Activated T-cell treated with anti-CD3 and anti-CD28 coated beads, Interleukin-2, amount 50 U/mL, for 4 hours (primary cell): ENCODE results near the gene CUTC. TPM values are rescaled to one million over a fixed set of nuclear protein-coding genes. Genes with fewer than 3 reads are reported as not detected.
"Not testable (repeated sequence)": the region's sequence is repeated elsewhere in the genome, so short reads cannot be mapped to it uniquely, and the experiment has no call there.

Experiments
- ATAC-seq, 2 donors: fragments of 200-7000 bp; cut with Tn5 transposase; one replicate each; pipeline ENCODE4 v1.10.0; 2021
- DNase-seq: peaks from one replicate; pipeline ENCODE4 v3.0.0-alpha.2; 2020
- H3K27me3 Mint-ChIP-seq: one replicate; pipeline ENCODE4 v1.8.0; 2021; ENCODE audit warnings: low read depth, mixed read lengths
- H3K36me3 Mint-ChIP-seq: one replicate; pipeline ENCODE4 v1.8.0; 2022; ENCODE audit warnings: mixed read lengths; ENCODE audit not compliant: insufficient read depth
- H3K4me1 Mint-ChIP-seq: one replicate; pipeline ENCODE4 v1.8.0; 2021; ENCODE audit warnings: low read depth, mixed read lengths
- H3K4me3 Mint-ChIP-seq: one replicate; pipeline ENCODE4 v1.8.0; 2021; ENCODE audit warnings: mild to moderate bottlenecking, moderate library complexity, mixed read lengths
- H3K9me3 Mint-ChIP-seq: one replicate; pipeline ENCODE4 v1.8.0; 2021; ENCODE audit warnings: mixed read lengths
- total RNA-seq, 3 donors: library from RNA; stranded (reverse); gene quantifications; one replicate each; pipeline ENCODE4 v1.2.1, GENCODE V29; 2021

Gene CUTC
- total RNA-seq, 3 donors from 2014 or later: 19.8 to 30.4 (median 28.7) TPM

- H3K4me1 Mint-ChIP-seq: peaks cover 24% of the 10 kb centered on the region
- no peak overlapping the region for H3K4me3 Mint-ChIP-seq
- no peak for DNase-seq
- H3K36me3 Mint-ChIP-seq: peaks cover 20% of the 10 kb centered on the region
- no peaks in the 10 kb centered on the region for H3K9me3 Mint-ChIP-seq
- H3K27me3 Mint-ChIP-seq: no peaks in the 10 kb centered on the region
- ATAC-seq: no peak
These were observed 2.0 kb upstream of the CUTC start for GRCh38 chr10:99730026-99730425.

DNA sequence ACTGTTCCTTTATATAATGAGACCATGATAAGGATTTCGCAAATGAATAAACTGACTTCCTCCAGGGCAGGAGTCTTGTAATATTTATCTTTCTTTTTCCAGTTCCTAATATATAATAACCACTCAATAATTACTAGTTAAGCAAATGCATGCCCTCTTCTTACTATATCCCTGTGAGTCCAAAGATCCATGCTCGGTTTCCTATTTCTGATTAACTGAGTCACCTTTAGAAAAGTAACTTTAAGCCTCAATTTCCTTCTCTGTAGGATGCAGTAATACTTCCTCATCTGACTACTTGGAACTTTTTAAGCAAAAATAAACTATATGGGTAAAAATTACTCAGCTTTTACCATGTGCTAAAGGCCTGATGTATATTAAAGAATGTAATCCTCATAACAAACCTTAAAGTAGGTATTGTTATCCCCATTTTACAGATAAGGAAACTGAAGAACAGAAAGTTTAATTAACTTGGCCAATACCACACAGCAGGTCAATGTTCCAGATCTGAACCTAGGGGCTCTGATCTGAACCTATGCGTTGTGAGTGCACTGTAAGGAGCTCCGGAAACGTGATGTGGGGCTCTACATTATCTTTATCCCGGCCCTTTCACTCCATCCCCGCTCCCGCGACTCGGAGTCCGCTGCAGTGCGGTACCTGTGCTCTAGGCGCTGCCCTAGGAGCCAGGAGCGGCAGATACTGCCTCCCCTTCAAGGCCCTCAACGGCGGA is 565 bp upstream of the CUTC start:
- peaks cover 33% of the 10 kb centered on the region for H3K4me1 Mint-ChIP-seq
- H3K27me3 Mint-ChIP-seq: no peaks in the 10 kb centered on the region
- ATAC-seq (no peak), DNase-seq (no peak)
- H3K9me3 Mint-ChIP-seq: no peaks in the 10 kb centered on the region
- H3K36me3 Mint-ChIP-seq: peaks cover 19% of the 10 kb centered on the region
- peak overlapping the region; percentile 100 for H3K4me3 Mint-ChIP-seq

- peaks cover 36% of the 10 kb centered on the region for H3K4me1 Mint-ChIP-seq
- no peak for DNase-seq
- H3K9me3 Mint-ChIP-seq: no peaks in the 10 kb centered on the region
- H3K36me3 Mint-ChIP-seq: peaks cover 28% of the 10 kb centered on the region
- H3K4me3 Mint-ChIP-seq: peak overlapping the region; percentile 79
- no peak for ATAC-seq
- no peaks in the 10 kb centered on the region for H3K27me3 Mint-ChIP-seq
These were observed 1.3 kb downstream of the CUTC start for GRCh38 chr10:99733366-99733765.

- Mint-ChIP-seq H3K4me1 (peaks cover 37% of the 10 kb centered on the region), H3K4me3 (peak overlapping the region; percentile 37), H3K36me3 (peaks cover 31% of the 10 kb centered on the region)
- ATAC-seq, DNase-seq, H3K9me3 Mint-ChIP-seq, H3K27me3 Mint-ChIP-seq: not testable (repeated sequence)
These were observed 2.1 kb downstream of the CUTC start for GRCh38 chr10:99734111-99734510.

DNA sequence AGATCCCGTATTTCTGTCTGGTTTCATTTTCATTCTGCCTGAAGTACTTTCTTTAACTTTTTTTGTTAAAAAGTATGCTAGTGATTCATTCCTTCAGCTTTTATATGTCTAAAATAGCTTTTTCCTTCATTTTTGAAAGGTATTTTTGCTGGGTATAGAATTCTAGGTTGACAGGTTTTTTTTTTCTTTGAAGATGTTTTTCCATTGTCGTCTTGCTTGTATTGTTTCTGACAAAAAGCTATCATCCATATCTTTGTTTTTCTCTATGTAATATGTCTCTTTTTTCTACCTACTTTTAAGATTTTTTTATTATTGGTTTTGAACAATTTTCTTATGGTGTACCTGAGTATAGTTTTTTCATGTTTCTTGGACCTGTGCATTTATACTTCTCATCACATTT is 8.2 kb downstream of the CUTC start:
- ATAC-seq (no peak), DNase-seq (no peak)
- H3K9me3 Mint-ChIP-seq: peaks cover 19% of the 10 kb centered on the region
- H3K27me3 Mint-ChIP-seq: no peaks in the 10 kb centered on the region
- peaks cover 31% of the 10 kb centered on the region for H3K4me1 Mint-ChIP-seq
- H3K4me3 Mint-ChIP-seq: no peak overlapping the region
- peaks cover 73% of the 10 kb centered on the region for H3K36me3 Mint-ChIP-seq

GRCh38 chr10:99740933-99741559 is 9.0 kb downstream of the CUTC start:
- Mint-ChIP-seq H3K4me1 (peaks cover 26% of the 10 kb centered on the region), H3K36me3 (peaks cover 74% of the 10 kb centered on the region), H3K4me3 (no peak overlapping the region), H3K9me3 (peaks cover 19% of the 10 kb centered on the region), H3K27me3 (no peaks in the 10 kb centered on the region)
- no peak for DNase-seq
- ATAC-seq: no peak

DNA sequence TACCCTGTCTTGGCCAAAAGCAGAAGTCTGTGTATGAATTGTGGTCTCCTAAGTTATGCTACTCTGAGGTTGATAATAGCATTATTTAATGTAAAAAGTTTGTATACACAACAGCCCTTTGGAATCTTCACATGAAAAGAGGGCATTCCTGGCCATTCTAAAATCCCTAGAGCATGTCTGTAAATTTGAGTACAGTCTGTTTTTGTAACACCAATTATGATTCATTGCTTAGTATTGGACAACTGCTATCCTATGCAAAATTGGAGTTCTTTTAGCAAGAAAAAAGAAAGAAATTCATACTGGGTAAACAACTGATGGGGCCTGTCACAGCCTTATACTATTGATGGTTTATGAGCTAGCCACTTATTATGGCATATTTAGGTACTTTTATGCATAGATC is 10.2 kb downstream of the CUTC start:
- DNase-seq: no peak
- peaks cover 19% of the 10 kb centered on the region for H3K9me3 Mint-ChIP-seq

DNA sequence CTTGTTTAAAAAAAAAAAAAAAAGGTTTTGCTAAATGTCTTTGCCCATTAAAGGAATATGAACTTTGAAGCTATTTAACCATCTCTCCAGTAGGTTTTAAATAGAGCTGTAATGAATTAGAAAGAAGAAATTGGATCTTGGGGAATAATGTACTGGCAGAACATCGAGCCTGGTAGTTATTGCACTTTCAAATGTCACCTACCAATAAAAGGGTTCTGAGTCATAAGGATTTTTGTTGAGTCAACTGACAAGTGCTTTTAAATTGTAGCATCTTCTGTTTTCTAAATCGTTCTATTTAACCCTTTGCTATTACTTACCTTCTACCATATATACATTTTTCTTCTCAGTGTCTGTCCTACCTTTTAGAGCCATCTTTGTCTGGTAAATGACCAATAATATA is 10.7 kb downstream of the CUTC start:
- Mint-ChIP-seq H3K4me1 (peaks cover 21% of the 10 kb centered on the region), H3K4me3 (no peak overlapping the region), H3K36me3 (peaks cover 63% of the 10 kb centered on the region), H3K9me3 (peaks cover 19% of the 10 kb centered on the region), H3K27me3 (no peaks in the 10 kb centered on the region)
- DNase-seq: no peak
- ATAC-seq: no peak

More for the DNA sequence above, 10.2 kb downstream of the CUTC start:
- H3K4me3 Mint-ChIP-seq: no peak overlapping the region
- H3K4me1 Mint-ChIP-seq: peaks cover 23% of the 10 kb centered on the region
- ATAC-seq: no peak
- H3K27me3 Mint-ChIP-seq: no peaks in the 10 kb centered on the region
- H3K36me3 Mint-ChIP-seq: peaks cover 67% of the 10 kb centered on the region

GRCh38 chr10:99743841-99744240 is 11.8 kb downstream of the CUTC start:
- Mint-ChIP-seq H3K4me1 (peaks cover 21% of the 10 kb centered on the region), H3K27me3 (no peaks in the 10 kb centered on the region), H3K9me3 (peaks cover 19% of the 10 kb centered on the region), H3K4me3 (no peak overlapping the region), H3K36me3 (peaks cover 65% of the 10 kb centered on the region)
- DNase-seq (no peak), ATAC-seq (no peak)

- ATAC-seq, H3K27me3 Mint-ChIP-seq, H3K9me3 Mint-ChIP-seq, DNase-seq, H3K4me3 Mint-ChIP-seq: not testable (repeated sequence)
- peaks cover 15% of the 10 kb centered on the region for H3K4me1 Mint-ChIP-seq
- peaks cover 59% of the 10 kb centered on the region for H3K36me3 Mint-ChIP-seq
These were observed 14.1 kb downstream of the CUTC start for GRCh38 chr10:99746166-99746565.

GRCh38 chr10:99748823-99749451 is 16.9 kb downstream of the CUTC start:
- Mint-ChIP-seq H3K9me3 (no peaks in the 10 kb centered on the region), H3K4me1 (peaks cover 2% of the 10 kb centered on the region), H3K27me3 (no peaks in the 10 kb centered on the region), H3K4me3 (no peak overlapping the region), H3K36me3 (peaks cover 38% of the 10 kb centered on the region)
- ATAC-seq: no peak
- DNase-seq: no peak

GRCh38 chr10:99750641-99751040 is 18.6 kb downstream of the CUTC start:
- H3K27me3 Mint-ChIP-seq: no peaks in the 10 kb centered on the region
- ATAC-seq (no peak), DNase-seq (no peak)
- H3K4me1 Mint-ChIP-seq: no peaks in the 10 kb centered on the region
- no peaks in the 10 kb centered on the region for H3K9me3 Mint-ChIP-seq
- H3K36me3 Mint-ChIP-seq: peaks cover 39% of the 10 kb centered on the region
- H3K4me3 Mint-ChIP-seq: no peak overlapping the region

- no peak for DNase-seq
- ATAC-seq: no peak
- H3K36me3 Mint-ChIP-seq: peaks cover 54% of the 10 kb centered on the region
- H3K9me3 Mint-ChIP-seq: no peaks in the 10 kb centered on the region
- no peaks in the 10 kb centered on the region for H3K27me3 Mint-ChIP-seq
- H3K4me3 Mint-ChIP-seq: no peak overlapping the region
- no peaks in the 10 kb centered on the region for H3K4me1 Mint-ChIP-seq
These were observed 22.6 kb downstream of the CUTC start for GRCh38 chr10:99754670-99755069.

DNA sequence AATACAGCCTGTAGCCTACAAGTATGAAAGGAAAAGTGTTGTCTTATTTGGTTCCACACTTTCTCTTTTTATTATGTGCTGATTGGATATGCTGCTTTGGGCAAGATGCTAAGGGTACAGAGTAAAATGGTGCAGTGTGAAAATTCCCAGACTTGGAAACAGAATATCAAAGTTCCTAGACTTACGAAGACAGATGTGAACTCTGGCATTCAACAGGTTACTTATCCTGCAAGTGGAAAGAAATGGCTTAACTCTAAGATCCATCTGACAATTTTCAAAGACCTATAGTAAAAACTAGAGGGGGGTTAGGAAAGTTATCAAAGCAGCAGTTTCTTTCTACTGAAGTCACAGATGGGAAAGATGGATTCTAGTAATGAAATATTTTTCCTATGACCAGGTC is 24.1 kb downstream of the CUTC start:
- DNase-seq (no peak), ATAC-seq (no peak)
- no peaks in the 10 kb centered on the region for H3K4me1 Mint-ChIP-seq
- peaks cover 56% of the 10 kb centered on the region for H3K36me3 Mint-ChIP-seq
- no peaks in the 10 kb centered on the region for H3K9me3 Mint-ChIP-seq
- H3K4me3 Mint-ChIP-seq: no peak overlapping the region
- no peaks in the 10 kb centered on the region for H3K27me3 Mint-ChIP-seq
